HG03097 (cell line): ENCODE data around the gene ZFP3.
"Not testable (repeated sequence)": the region's sequence is repeated elsewhere in the genome, so short reads cannot be mapped to it uniquely, and the experiment has no call there.

Experiments used
- ATAC-seq: cut with Tn5 transposase; IDR thresholded peaks from one replicate; pipeline ENCODE4 v1.9.1; 2021; ENCODE audit not compliant: unreplicated experiment, low FRiP score

ZFP3 gene

GRCh38 chr17:5136580-5137412 is 58.5 kb downstream of the ZFP3 start:
- ATAC-seq: not testable (repeated sequence)

GRCh38 chr17:5137511-5138197 is 59.4 kb downstream of the ZFP3 start:
- ATAC-seq: not testable (repeated sequence)

DNA sequence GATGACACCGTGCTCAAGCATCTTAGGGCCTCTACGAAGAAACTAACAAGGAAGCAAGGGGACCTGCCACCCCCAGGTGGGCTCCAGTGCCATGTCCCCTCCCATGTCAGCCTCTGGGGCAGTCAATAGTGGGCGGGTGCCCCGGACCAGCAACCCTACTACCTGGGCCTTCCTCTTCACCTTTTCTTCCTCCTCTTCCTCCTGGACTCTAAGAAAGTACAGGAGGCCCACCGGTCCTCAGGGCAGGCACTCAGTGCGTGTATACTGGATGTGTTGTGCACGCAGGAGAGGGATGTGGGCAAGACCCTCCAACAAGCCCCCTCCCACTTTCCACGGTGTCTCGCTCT is 59.9 kb downstream of the ZFP3 start:
- not testable (repeated sequence) for ATAC-seq

DNA sequence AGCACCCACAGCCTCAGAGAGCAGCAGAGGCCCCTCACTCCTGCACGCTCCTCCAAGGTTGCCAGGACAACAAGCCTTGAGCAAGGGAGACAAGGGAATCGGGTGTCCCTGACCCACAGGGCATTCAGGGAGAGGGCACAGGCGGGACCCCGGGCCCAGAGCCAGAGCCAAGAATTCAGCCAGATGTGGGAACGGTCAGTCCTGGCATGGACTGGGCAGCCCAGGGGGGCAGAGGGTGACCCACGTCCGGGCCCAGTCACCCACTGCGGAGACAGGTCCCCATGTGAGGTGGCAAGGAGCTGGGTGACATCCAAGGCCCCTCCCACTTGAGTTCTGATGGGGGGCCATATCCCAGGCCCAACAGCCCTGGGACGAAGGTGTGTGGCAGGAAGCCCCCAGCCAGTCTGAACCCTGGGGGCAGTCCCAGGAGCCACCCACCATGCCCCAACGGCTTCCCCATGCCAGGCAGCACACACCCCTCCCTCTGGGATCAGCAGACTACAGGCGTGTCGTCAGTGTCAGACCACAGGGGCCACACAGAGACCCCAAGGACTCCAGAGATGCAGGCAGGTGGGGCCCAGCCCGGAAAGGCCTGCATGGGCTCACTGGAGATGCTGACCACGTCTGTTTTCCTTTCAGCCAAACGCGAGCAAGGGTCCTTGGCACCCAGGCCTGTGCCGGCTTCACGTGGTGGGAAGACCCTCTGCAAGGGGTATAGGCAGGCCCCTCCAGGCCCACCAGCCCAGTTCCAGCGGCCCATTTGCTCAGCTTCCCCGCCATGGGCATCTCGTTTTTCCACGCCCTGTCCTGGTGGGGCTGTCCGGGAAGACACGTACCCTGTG is 60.6 kb downstream of the ZFP3 start:
- ATAC-seq: no peak

- no peak for ATAC-seq
Measured at GRCh38 chr17:5139458-5139732, 61.1 kb downstream of the ZFP3 start.

- not testable (repeated sequence) for ATAC-seq
Measured at GRCh38 chr17:5142877-5143276, 64.6 kb downstream of the ZFP3 start.
